ENCODE results near the gene ZNF582.

Gene ZNF582

DNA sequence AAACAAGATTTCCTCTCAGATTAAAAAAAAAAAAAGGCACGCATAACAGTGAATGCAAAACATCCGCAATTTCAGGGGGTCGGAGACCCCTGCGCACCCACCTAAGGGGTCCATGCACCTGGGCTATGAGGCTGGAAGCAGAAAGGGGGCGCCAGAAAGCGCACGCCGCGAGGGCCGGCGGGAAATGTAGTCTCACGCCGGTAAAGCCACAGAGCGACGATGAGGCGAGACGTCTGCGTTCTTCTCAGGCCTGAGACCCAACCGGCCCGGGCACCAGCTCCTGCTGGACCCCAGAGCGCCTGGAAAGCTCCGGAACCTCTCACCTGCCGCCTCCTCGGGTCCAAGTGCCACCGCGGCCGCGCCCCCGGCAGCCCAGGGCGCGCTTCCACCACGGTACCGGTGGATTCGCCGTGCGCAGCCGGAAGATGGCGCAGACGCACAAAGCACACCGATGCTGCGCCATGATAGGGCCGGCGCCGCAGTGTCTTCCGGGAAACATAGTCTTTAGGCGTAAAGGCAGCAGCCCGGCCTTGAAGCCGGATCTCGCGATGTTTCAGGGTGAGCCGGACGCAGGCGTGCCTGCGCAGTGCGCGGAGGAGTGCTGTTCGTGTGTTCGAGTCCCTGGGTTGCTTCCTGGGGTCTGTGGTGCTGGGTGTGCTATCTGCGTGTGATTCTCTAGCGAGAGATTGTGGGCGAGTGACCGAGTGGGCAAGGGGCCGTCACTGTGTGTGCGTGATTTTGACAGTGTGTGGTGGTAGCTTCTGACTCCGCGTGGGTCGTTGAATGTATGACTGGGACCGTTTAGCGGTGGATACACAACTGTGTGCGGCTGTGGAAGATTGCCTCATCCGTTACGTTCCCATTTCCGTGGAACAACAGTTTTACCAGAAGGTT, at the start of gene ZNF582:
TSS of gene ZNF582 (minus strand) at position 416 of the 894 bp plus-strand sequence. CDS start 1,782 bp downstream, outside the sequence.
- peak within 1 kb of the TSS; percentile 68 for H3K4me3 ChIP-seq (ENCODE audit: low read depth, low read length)
- in situ Hi-C loops (cut with HindIII; ENCODE audit: low sequenced_read_pairs) = no loop called here
- TF ChIP-seq, protein P1, sequence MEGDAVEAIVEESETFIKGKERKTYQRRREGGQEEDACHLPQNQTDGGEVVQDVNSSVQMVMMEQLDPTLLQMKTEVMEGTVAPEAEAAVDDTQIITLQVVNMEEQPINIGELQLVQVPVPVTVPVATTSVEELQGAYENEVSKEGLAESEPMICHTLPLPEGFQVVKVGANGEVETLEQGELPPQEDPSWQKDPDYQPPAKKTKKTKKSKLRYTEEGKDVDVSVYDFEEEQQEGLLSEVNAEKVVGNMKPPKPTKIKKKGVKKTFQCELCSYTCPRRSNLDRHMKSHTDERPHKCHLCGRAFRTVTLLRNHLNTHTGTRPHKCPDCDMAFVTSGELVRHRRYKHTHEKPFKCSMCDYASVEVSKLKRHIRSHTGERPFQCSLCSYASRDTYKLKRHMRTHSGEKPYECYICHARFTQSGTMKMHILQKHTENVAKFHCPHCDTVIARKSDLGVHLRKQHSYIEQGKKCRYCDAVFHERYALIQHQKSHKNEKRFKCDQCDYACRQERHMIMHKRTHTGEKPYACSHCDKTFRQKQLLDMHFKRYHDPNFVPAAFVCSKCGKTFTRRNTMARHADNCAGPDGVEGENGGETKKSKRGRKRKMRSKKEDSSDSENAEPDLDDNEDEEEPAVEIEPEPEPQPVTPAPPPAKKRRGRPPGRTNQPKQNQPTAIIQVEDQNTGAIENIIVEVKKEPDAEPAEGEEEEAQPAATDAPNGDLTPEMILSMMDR (IDR thresholded peaks at IDR 0.05; ENCODE audit: low read depth, low read length, missing control alignments) = peak; percentile 81
- peak; percentile 89 for DNase-seq (ENCODE audit: low read depth)

GRCh38 chr19:56441206-56441792, 48.0 kb upstream of the ZNF582 start:
- in situ Hi-C loops (cut with HindIII; ENCODE audit: low sequenced_read_pairs) = no loop called here
- TF ChIP-seq, protein P1 (IDR thresholded peaks at IDR 0.05; ENCODE audit: low read depth, low read length, missing control alignments) = no peak
- no peak for DNase-seq (ENCODE audit: low read depth)
- H3K4me3 ChIP-seq (ENCODE audit: low read depth, low read length) = no peak overlapping the region

DNA sequence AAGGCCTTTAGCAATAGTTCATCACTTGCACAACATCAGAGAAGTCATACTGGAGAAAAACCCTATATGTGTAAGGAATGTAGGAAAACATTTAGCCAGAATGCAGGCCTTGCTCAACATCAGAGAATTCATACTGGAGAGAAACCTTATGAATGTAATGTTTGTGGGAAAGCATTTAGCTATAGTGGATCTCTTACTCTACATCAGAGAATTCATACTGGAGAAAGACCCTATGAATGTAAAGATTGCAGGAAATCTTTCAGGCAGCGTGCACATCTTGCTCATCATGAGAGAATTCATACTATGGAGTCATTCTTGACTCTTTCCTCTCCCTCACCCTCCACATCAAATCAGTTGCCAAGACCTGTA, 30.6 kb upstream of the ZNF582 start:
- in situ Hi-C loops (cut with HindIII; ENCODE audit: low sequenced_read_pairs) = no loop called here
- no peak overlapping the region for H3K4me3 ChIP-seq (ENCODE audit: low read depth, low read length)
- TF ChIP-seq, protein P1 (IDR thresholded peaks at IDR 0.05; ENCODE audit: low read depth, low read length, missing control alignments) = no peak
- no peak for DNase-seq (ENCODE audit: low read depth)

- H3K4me3 ChIP-seq (ENCODE audit: low read depth, low read length) = no peak overlapping the region
- no peak for DNase-seq (ENCODE audit: low read depth)
- TF ChIP-seq, protein P1 (IDR thresholded peaks at IDR 0.05; ENCODE audit: low read depth, low read length, missing control alignments) = no peak
- in situ Hi-C loops (cut with HindIII; ENCODE audit: low sequenced_read_pairs) = no loop called here
Observed at GRCh38 chr19:56423276-56423984, 30.1 kb upstream of the ZNF582 start.

GRCh38 chr19:56405062-56405461, 11.7 kb upstream of the ZNF582 start:
- in situ Hi-C loops (cut with HindIII; ENCODE audit: low sequenced_read_pairs) = no loop called here
- TF ChIP-seq, protein P1 (IDR thresholded peaks at IDR 0.05; ENCODE audit: low read depth, low read length, missing control alignments) = no peak
- H3K4me3 ChIP-seq (ENCODE audit: low read depth, low read length) = peak overlapping the region; percentile 84
- DNase-seq (ENCODE audit: low read depth) = no peak

- in situ Hi-C loops (cut with HindIII; ENCODE audit: low sequenced_read_pairs) = no loop called here
- H3K4me3 ChIP-seq (ENCODE audit: low read depth, low read length) = peak overlapping the region; percentile 84
- no peak for DNase-seq (ENCODE audit: low read depth)
- TF ChIP-seq, protein P1 (IDR thresholded peaks at IDR 0.05; ENCODE audit: low read depth, low read length, missing control alignments) = no peak
Observed at GRCh38 chr19:56404705-56405056, 11.3 kb upstream of the ZNF582 start.

All from astrocyte of the cerebellum (primary cell).